SH-SY5Y (cell line): ENCODE results near the gene DOCK4.

Source experiments
- GATA2 ChIP-seq: IDR thresholded peaks from 2 replicates; pipeline ENCODE4 v1.6.1; 2011; ENCODE audit warnings: mild to moderate bottlenecking, low read depth, low read length
- GATA3 ChIP-seq: IDR thresholded peaks from 2 replicates; pipeline ENCODE4 v1.6.1; 2011; ENCODE audit warnings: low read depth, mild to moderate bottlenecking, low read length, moderate library complexity

DNA sequence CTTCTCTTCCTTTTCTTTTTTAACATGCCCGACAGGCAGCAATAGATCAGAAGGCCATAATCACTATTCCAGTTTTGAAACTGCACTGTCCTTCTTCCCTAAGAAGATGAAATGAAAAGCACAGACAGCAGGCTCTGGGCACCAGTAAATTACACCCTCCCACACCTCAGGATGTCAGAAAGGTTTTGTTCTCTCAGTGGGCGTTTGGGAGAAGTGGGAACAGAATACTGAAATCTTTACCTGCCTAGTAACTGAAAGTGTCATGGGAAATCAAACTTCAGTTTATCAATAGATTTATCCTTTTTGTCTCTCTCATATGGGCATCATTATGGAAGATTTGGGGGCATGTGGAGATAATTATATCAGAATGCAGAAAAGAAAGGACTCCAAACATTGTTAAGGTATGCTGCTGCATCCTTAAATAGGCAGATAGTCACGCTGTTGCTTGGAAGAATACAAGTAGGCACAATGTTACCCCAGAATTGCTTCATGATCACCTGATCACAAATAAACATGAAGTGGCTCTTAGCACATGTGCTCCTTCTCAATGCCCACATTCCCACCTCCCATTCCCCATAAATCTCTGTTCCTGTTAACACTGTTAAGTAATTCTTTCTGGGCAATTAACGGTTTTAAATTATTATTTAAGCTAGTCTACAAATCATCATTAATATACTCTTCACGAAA is 113.3 kb downstream of the DOCK4 start:
- TF ChIP-seq GATA2 (no peak), GATA3 (no peak)
